ENCODE data around the gene BRSK1. TPM values are rescaled to one million over a fixed set of nuclear protein-coding genes. Genes with fewer than 3 reads are reported as not detected.

Gene BRSK1
- total and polyA plus RNA-seq, 8 donors: 1.5 to 67.7 (median 5.4) TPM; not detected in 2

DNA sequence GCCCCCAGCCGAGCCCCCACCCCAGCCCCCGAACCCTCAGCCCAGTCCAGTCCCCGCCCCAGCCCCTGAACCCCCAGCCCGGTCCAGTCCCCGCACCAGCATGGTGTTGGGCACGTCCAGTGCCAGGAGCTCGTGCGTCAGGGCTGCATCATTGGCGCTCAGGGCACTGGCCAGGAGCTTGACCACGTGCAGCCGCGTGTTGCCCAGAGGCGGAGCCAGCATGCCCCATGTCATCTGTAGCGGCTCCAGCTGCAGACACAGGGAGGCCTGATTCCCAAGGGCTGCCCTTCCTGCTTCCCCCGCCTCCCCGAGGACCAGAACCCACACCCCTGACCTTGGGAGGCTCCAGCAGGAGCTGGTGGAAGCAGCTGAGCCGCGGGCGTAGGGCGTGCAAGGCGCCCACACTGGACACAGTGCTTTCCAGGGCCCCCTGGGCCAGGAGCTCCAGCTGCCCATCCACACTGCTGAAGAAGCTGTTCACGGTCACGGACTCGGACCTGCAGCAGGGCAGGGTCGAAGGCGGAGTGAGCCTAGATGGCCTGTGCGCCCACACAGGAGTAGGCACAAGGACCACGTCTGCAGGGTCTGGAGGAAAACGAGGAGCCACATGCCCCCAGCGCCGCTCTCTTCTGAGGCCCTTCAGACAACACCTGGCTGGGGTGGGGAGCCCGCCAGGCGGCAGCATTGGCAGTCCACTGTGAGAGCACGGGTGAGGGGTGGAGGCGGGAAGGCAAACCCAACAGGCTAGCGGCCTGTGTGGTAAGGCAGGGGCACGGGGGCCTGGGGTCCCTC is 42.5 kb upstream of the BRSK1 start:
- Histone ChIP-seq H3K4me1 (no peaks in the 10 kb centered on the region), H3K27ac (no peak overlapping the region), H3K9me3 (no peaks in the 10 kb centered on the region), H3K27me3 (no peaks in the 10 kb centered on the region), H3K4me3 (no peak overlapping the region), H3K36me3 (peaks cover 93 to 100% (median 100%) of the 10 kb centered on the region in 4 donors)
- intact Hi-C loops (cut with DNase I; ENCODE audit: low total_unique reads): no loop called here
- TF ChIP-seq, protein P1, sequence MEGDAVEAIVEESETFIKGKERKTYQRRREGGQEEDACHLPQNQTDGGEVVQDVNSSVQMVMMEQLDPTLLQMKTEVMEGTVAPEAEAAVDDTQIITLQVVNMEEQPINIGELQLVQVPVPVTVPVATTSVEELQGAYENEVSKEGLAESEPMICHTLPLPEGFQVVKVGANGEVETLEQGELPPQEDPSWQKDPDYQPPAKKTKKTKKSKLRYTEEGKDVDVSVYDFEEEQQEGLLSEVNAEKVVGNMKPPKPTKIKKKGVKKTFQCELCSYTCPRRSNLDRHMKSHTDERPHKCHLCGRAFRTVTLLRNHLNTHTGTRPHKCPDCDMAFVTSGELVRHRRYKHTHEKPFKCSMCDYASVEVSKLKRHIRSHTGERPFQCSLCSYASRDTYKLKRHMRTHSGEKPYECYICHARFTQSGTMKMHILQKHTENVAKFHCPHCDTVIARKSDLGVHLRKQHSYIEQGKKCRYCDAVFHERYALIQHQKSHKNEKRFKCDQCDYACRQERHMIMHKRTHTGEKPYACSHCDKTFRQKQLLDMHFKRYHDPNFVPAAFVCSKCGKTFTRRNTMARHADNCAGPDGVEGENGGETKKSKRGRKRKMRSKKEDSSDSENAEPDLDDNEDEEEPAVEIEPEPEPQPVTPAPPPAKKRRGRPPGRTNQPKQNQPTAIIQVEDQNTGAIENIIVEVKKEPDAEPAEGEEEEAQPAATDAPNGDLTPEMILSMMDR (IDR thresholded peaks at IDR 0.05): no peak
- TF ChIP-seq POLR2A (IDR thresholded peaks at IDR 0.05) (no peak), EP300 (IDR thresholded peaks at IDR 0.05) (no peak), POLR2AphosphoS5 (IDR thresholded peaks at IDR 0.05) (no peak)
- DNase-seq: no peak
- WGBS, 5 donors: 92 to 95% (median 94%) methylated on average over 19 to 37 of the region's 37 CpGs

DNA sequence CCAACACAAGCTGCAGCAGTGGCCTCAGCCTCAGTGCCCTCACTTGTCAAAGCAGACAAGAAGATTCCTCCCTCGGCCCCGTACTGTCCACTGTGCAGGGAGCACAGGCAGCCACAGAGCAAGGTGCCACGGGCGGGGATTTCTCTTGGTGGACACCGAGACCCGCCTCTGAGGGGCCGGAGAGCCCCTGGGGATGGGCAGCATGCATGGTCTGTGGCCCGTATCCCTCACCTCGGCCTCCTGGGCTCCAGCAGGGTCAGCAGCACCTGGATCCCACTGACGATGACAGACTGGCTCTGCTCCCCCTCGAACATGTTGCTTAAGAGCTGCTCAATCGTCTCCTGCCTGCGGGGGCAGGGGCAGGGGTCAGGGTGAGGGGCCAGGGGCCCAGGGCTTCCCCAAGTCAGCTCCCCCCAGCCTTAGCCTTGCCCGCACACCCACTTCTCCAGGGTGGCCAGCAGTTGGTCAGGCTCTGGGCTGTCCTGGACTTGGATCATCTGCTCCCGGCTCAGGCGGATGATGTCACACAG is 41.8 kb upstream of the BRSK1 start:
- WGBS, 5 donors: 88 to 95% (median 95%) methylated on average over 13 to 16 of the region's 16 CpGs

DNA sequence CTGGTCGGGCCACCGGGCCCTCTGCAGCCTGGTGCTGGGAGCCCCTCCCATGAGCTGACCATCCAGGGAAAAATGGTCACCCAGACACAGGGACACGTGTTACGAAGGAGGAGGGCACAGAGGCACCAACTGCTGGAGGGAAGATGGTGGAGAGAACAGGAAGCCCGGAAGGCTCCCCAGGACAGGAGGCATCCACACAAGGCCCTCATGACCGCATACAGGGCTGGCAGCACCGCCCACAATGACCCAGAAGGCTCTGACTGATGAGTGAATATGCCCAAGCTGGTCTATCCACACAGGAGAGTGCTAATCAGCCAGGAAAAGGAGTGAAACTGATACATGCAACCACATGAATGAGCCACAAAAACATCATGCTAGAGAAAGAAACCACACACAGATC is 41.3 kb upstream of the BRSK1 start:
- intact Hi-C loops (cut with DNase I; ENCODE audit: low total_unique reads): no loop called here
- H3K9me3 ChIP-seq: no peaks in the 10 kb centered on the region
- H3K27me3 ChIP-seq: no peaks in the 10 kb centered on the region
- no peak overlapping the region for H3K27ac ChIP-seq
- no peak for DNase-seq
- 67 to 91% (median 82%) methylated on average over 7 of the region's 7 CpGs for WGBS, 5 donors
- H3K4me1 ChIP-seq: peaks cover 0 to 7% (median 5%) of the 10 kb centered on the region in 4 donors
- H3K4me3 ChIP-seq: no peak overlapping the region
- TF ChIP-seq, protein P1 (IDR thresholded peaks at IDR 0.05): no peak
- TF ChIP-seq POLR2AphosphoS5 (IDR thresholded peaks at IDR 0.05) (no peak), POLR2A (IDR thresholded peaks at IDR 0.05) (no peak), EP300 (IDR thresholded peaks at IDR 0.05) (no peak)
- peaks cover 86 to 99% (median 99%) of the 10 kb centered on the region in 4 donors for H3K36me3 ChIP-seq

More for the DNA sequence above, 41.8 kb upstream of the BRSK1 start:
- Histone ChIP-seq H3K9me3 (no peaks in the 10 kb centered on the region), H3K4me3 (no peak overlapping the region), H3K27ac (no peak overlapping the region), H3K4me1 (peaks cover 0 to 1% (median under 1%) of the 10 kb centered on the region in 4 donors), H3K27me3 (no peaks in the 10 kb centered on the region), H3K36me3 (peaks cover 92 to 100% (median 100%) of the 10 kb centered on the region in 4 donors)
- intact Hi-C loops (cut with DNase I; ENCODE audit: low total_unique reads): no loop called here
- TF ChIP-seq POLR2AphosphoS5 (IDR thresholded peaks at IDR 0.05) (no peak), POLR2A (IDR thresholded peaks at IDR 0.05) (no peak), EP300 (IDR thresholded peaks at IDR 0.05) (no peak)
- TF ChIP-seq, protein P1 (IDR thresholded peaks at IDR 0.05): no peak
- no peak for DNase-seq

DNA sequence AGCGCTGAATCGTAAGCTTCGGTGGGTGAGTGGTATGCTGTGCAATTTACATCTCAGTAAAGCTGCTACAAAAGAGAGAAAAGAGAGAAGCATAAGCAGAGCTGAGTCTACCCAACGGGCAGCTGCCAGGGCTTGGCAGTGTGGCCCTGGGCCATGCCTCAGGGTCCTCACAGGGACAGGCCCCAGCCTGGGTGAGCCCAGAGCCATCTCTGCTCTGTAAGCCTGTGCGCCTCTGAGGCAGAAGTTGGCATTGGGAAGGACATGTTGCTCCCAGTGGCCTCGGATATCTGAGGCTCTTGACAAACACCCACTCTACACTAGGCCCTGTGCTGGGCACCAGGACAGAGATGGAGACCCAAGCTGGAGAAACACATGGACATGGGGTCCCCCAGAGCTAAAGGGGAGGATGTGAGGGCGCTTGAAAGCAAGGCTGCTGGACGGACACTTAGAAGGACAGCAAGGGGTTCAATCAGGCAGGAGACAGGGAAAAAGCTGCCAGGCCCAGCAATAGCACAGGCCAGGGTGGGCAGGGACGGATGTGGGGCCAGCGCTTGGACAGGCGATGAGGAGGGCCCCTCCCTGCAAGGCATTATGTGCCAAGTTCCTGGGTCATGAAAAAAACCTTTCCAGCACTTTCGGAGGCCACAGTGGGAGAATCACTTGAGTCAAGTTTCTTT is 39.7 kb upstream of the BRSK1 start:
- peaks cover 74 to 83% (median 82%) of the 10 kb centered on the region in 4 donors for H3K36me3 ChIP-seq
- TF ChIP-seq POLR2AphosphoS5 (IDR thresholded peaks at IDR 0.05): no peak
- TF ChIP-seq POLR2A (IDR thresholded peaks at IDR 0.05): no peak
- TF ChIP-seq, protein P1 (IDR thresholded peaks at IDR 0.05): no peak
- TF ChIP-seq EP300 (IDR thresholded peaks at IDR 0.05): no peak
- no peak overlapping the region for H3K27ac ChIP-seq
- no peaks in the 10 kb centered on the region for H3K9me3 ChIP-seq
- 87 to 91% (median 88%) methylated on average over 12 of the region's 12 CpGs for WGBS, 5 donors
- H3K4me1 ChIP-seq: peaks cover 7 to 23% (median 21%) of the 10 kb centered on the region in 4 donors
- H3K27me3 ChIP-seq: no peaks in the 10 kb centered on the region
- intact Hi-C loops (cut with DNase I; ENCODE audit: low total_unique reads): no loop called here
- DNase-seq: no peak
- no peak overlapping the region for H3K4me3 ChIP-seq

Measured in stomach (tissue), 9 donors.